Measurements from ENCODE around the gene DLG2.

- TF ChIP-seq CTCF (IDR thresholded peaks at IDR 0.05; ENCODE audit: low read depth, low read length, poor library complexity, severe bottlenecking) (no peak), EZH2phosphoT487 (IDR thresholded peaks at IDR 0.05; ENCODE audit: borderline replicate concordance, low read length) (no peak)
These were observed 16.1 kb upstream of the DLG2 start for GRCh38 chr11:85643191-85643614.

All from DOHH2 (cell line).